ENCODE data around the gene NKD1.

DNA sequence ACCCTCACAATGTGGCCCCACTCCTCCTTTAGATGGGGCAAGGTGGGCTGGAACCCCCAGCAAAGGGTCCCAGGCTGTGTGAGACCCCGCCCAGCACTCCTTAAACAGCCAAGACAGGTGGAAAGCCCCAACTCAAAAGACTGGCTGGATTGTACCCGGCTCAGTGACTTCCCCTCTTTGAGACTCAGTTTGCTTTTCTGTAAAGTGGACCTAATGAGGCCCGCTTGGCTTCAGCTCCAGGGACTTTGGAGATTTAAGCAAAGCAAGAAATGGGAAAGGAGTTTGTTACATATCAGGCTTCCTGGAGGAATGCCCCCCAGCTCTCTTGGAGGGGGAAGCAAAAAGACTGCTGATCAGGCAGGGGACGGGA lies 93.6 kb downstream of the NKD1 start:
- TF ChIP-seq ARNT (IDR thresholded peaks at IDR 0.05): no peak
- TF ChIP-seq NFRKB (IDR thresholded peaks at IDR 0.05): no peak
- TF ChIP-seq ZNF384 (IDR thresholded peaks at IDR 0.05): no peak
- no peak for TF ChIP-seq HDGF (IDR thresholded peaks at IDR 0.05; ENCODE audit: borderline replicate concordance)
- TF ChIP-seq, protein P1, sequence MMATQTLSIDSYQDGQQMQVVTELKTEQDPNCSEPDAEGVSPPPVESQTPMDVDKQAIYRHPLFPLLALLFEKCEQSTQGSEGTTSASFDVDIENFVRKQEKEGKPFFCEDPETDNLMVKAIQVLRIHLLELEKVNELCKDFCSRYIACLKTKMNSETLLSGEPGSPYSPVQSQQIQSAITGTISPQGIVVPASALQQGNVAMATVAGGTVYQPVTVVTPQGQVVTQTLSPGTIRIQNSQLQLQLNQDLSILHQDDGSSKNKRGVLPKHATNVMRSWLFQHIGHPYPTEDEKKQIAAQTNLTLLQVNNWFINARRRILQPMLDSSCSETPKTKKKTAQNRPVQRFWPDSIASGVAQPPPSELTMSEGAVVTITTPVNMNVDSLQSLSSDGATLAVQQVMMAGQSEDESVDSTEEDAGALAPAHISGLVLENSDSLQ (IDR thresholded peaks at IDR 0.05): no peak
- TF ChIP-seq L3MBTL2 (conservative IDR thresholded peaks at IDR 0.05): no peak
- TF ChIP-seq FOXM1 (IDR thresholded peaks at IDR 0.05; ENCODE audit: borderline replicate concordance): no peak
